Omental fat pad (tissue), 4 donors: ENCODE measurements around the gene EHBP1. TPM values are rescaled to one million over a fixed set of nuclear protein-coding genes. Genes with fewer than 3 reads are reported as not detected.

Experiments
- ATAC-seq: fragments of 150-250 bp; one replicate; pipeline ENCODE4 v1.9.1; 2016; ENCODE audit warnings: mild to moderate bottlenecking, moderate library complexity; ENCODE audit not compliant: low FRiP score
- DNase-seq: peaks from one replicate; pipeline ENCODE4 v3.0.0-alpha.2; 2019; ENCODE audit warnings: low spot score
- CTCF ChIP-seq, 3 donors: fragments of 450-650 bp; IDR thresholded peaks; one replicate each; pipeline ENCODE4 v1.5.1; 2016 to 2017; ENCODE audit warnings: antibody characterized with exemption in 3 of 3, mild to moderate bottlenecking in 3 of 3, moderate library complexity in 2 of 3
- total RNA-seq, 4 donors: library from RNA; depleted of rRNA; stranded (reverse); fragments of >200 nt; gene quantifications; one replicate each; pipeline ENCODE4 v1.1.0, GENCODE V29; 2016

EHBP1 gene
- total RNA-seq, 4 donors from 2014 or later = 60.9 to 91.3 (median 78.6) TPM

- no peak for TF ChIP-seq CTCF (IDR thresholded peaks at IDR 0.05)
- DNase-seq = no peak
- no peak for ATAC-seq
Measured at GRCh38 chr2:62675062-62675461, 30.5 kb upstream of the EHBP1 start.

- ATAC-seq (no peak), DNase-seq (no peak)
- TF ChIP-seq CTCF (IDR thresholded peaks at IDR 0.05) = no peak
Measured at GRCh38 chr2:62685256-62685655, 20.3 kb upstream of the EHBP1 start.

- no peak for DNase-seq
- TF ChIP-seq CTCF (IDR thresholded peaks at IDR 0.05) = no peak
- no peak for ATAC-seq
Measured at GRCh38 chr2:62686012-62686685, 19.4 kb upstream of the EHBP1 start.

GRCh38 chr2:62687636-62688035 is 17.9 kb upstream of the EHBP1 start:
- TF ChIP-seq CTCF (IDR thresholded peaks at IDR 0.05) = no peak
- ATAC-seq (no peak), DNase-seq (no peak)

- no peak for TF ChIP-seq CTCF (IDR thresholded peaks at IDR 0.05)
- DNase-seq (no peak), ATAC-seq (no peak)
Measured at GRCh38 chr2:62688771-62689170, 16.7 kb upstream of the EHBP1 start.

GRCh38 chr2:62691186-62691585 is 14.3 kb upstream of the EHBP1 start:
- DNase-seq (no peak), ATAC-seq (no peak)
- no peak for TF ChIP-seq CTCF (IDR thresholded peaks at IDR 0.05)

- DNase-seq (no peak), ATAC-seq (no peak)
- TF ChIP-seq CTCF (IDR thresholded peaks at IDR 0.05) = no peak
Measured at GRCh38 chr2:62692225-62692624, 13.3 kb upstream of the EHBP1 start.
